ENCODE data around the gene BANF1.

BANF1 gene

GRCh38 chr11:66046901-66047300 is 44.6 kb downstream of the BANF1 start:
- no peak overlapping the region for H3K56ac ChIP-seq (ENCODE audit: low read length)
- H3K4me1 ChIP-seq (ENCODE audit: control insufficient read depth, low read depth, low read length): peaks cover 2% of the 10 kb centered on the region
- no peak for DNase-seq
- no peak overlapping the region for H3K4me2 ChIP-seq (ENCODE audit: low read length)
- H3K79me1 ChIP-seq (ENCODE audit: low read length): no peaks in the 10 kb centered on the region
- H3K27ac ChIP-seq (ENCODE audit: low read depth, low read length): no peak overlapping the region
- no peak overlapping the region for H2BK5ac ChIP-seq (ENCODE audit: low read length)
- no CpG with 5 or more reads among the region's 3 CpGs for WGBS (ENCODE audit: extremely low coverage, insufficient coverage, low lambda C conversion rate)
- no peak overlapping the region for H2BK120ac ChIP-seq (ENCODE audit: low read depth, low read length)
- no peak overlapping the region for H2AK5ac ChIP-seq (ENCODE audit: low read length)
- no peaks in the 10 kb centered on the region for H3K27me3 ChIP-seq (ENCODE audit: insufficient read depth, low read length, poor library complexity)
- H4K5ac ChIP-seq (ENCODE audit: low read length): no peak overlapping the region
- H3K23ac ChIP-seq (ENCODE audit: low read length): no peak overlapping the region
- no peak overlapping the region for H2BK15ac ChIP-seq (replicated peaks; ENCODE audit: low read depth)
- no peak overlapping the region for H3K9ac ChIP-seq (ENCODE audit: low read length)
- no peak overlapping the region for H4K8ac ChIP-seq (ENCODE audit: low read depth, low read length)
- H3K4ac ChIP-seq (ENCODE audit: low read depth, low read length): no peak overlapping the region
- H3K36me3 ChIP-seq (ENCODE audit: control insufficient read depth, insufficient read depth, low read length): no peaks in the 10 kb centered on the region
- H3K18ac ChIP-seq (ENCODE audit: low read length): no peak overlapping the region
- H3K79me2 ChIP-seq (ENCODE audit: control insufficient read depth, insufficient read depth, low read length): no peaks in the 10 kb centered on the region
- no peak overlapping the region for H3K4me3 ChIP-seq (ENCODE audit: low read length)

- Histone ChIP-seq H2AK5ac (ENCODE audit: low read length) (no peak overlapping the region), H2BK15ac (replicated peaks; ENCODE audit: low read depth) (no peak overlapping the region), H3K4me1 (ENCODE audit: control insufficient read depth, low read depth, low read length) (peaks cover 2% of the 10 kb centered on the region), H3K4me2 (ENCODE audit: low read length) (no peak overlapping the region), H3K9ac (ENCODE audit: low read length) (no peak overlapping the region), H4K5ac (ENCODE audit: low read length) (no peak overlapping the region), H4K8ac (ENCODE audit: low read depth, low read length) (no peak overlapping the region), H3K56ac (ENCODE audit: low read length) (no peak overlapping the region), H3K18ac (ENCODE audit: low read length) (no peak overlapping the region), H3K79me1 (ENCODE audit: low read length) (no peaks in the 10 kb centered on the region), H3K4me3 (ENCODE audit: low read length) (no peak overlapping the region), H3K36me3 (ENCODE audit: control insufficient read depth, insufficient read depth, low read length) (no peaks in the 10 kb centered on the region), H3K27ac (ENCODE audit: low read depth, low read length) (no peak overlapping the region), H2BK120ac (ENCODE audit: low read depth, low read length) (no peak overlapping the region), H3K79me2 (ENCODE audit: control insufficient read depth, insufficient read depth, low read length) (peaks cover 6% of the 10 kb centered on the region), H3K23ac (ENCODE audit: low read length) (no peak overlapping the region), H2BK5ac (ENCODE audit: low read length) (no peak overlapping the region), H3K4ac (ENCODE audit: low read depth, low read length) (no peak overlapping the region), H3K27me3 (ENCODE audit: insufficient read depth, low read length, poor library complexity) (no peaks in the 10 kb centered on the region)
- no CpG with 5 or more reads among the region's 11 CpGs for WGBS (ENCODE audit: extremely low coverage, insufficient coverage, low lambda C conversion rate)
- DNase-seq: no peak
These were observed 45.5 kb downstream of the BANF1 start for GRCh38 chr11:66047541-66048365.

- peaks cover 3% of the 10 kb centered on the region for H3K4me1 ChIP-seq (ENCODE audit: control insufficient read depth, low read depth, low read length)
- peaks cover 5% of the 10 kb centered on the region for H3K79me1 ChIP-seq (ENCODE audit: low read length)
- peak within 1 kb of the TSS; percentile 86 for H3K56ac ChIP-seq (ENCODE audit: low read length)
- H2BK5ac ChIP-seq (ENCODE audit: low read length): no peak within 1 kb of the TSS
- H4K5ac ChIP-seq (ENCODE audit: low read length): no peak within 1 kb of the TSS
- peak within 1 kb of the TSS; percentile 41 for H3K18ac ChIP-seq (ENCODE audit: low read length)
- no peaks in the 10 kb centered on the region for H3K36me3 ChIP-seq (ENCODE audit: control insufficient read depth, insufficient read depth, low read length)
- H3K27ac ChIP-seq (ENCODE audit: low read depth, low read length): no peak within 1 kb of the TSS
- no peak within 1 kb of the TSS for H2AK5ac ChIP-seq (ENCODE audit: low read length)
- H3K9ac ChIP-seq (ENCODE audit: low read length): peak within 1 kb of the TSS; percentile 61
- WGBS (ENCODE audit: extremely low coverage, insufficient coverage, low lambda C conversion rate): no CpG with 5 or more reads among the region's 39 CpGs
- H3K27me3 ChIP-seq (ENCODE audit: insufficient read depth, low read length, poor library complexity): no peaks in the 10 kb centered on the region
- no peak within 1 kb of the TSS for H2BK120ac ChIP-seq (ENCODE audit: low read depth, low read length)
- peak; percentile 52 for DNase-seq
- H3K4me2 ChIP-seq (ENCODE audit: low read length): peak within 1 kb of the TSS; percentile 71
- no peak within 1 kb of the TSS for H3K4ac ChIP-seq (ENCODE audit: low read depth, low read length)
- no peak within 1 kb of the TSS for H2BK15ac ChIP-seq (replicated peaks; ENCODE audit: low read depth)
- H3K23ac ChIP-seq (ENCODE audit: low read length): no peak within 1 kb of the TSS
- H4K8ac ChIP-seq (ENCODE audit: low read depth, low read length): peak within 1 kb of the TSS; percentile 69
- H3K4me3 ChIP-seq (ENCODE audit: low read length): peak within 1 kb of the TSS; percentile 27
- H3K79me2 ChIP-seq (ENCODE audit: control insufficient read depth, insufficient read depth, low read length): peaks cover 15% of the 10 kb centered on the region
These were observed 46.4 kb downstream of the BANF1 start, which contains the start of gene GAL3ST3 for GRCh38 chr11:66048547-66049323. Gene GAL3ST3, minus strand, starts transcription at chr11:66049161. Its CDS starts 3,746 bp downstream, at chr11:66045415.

DNA sequence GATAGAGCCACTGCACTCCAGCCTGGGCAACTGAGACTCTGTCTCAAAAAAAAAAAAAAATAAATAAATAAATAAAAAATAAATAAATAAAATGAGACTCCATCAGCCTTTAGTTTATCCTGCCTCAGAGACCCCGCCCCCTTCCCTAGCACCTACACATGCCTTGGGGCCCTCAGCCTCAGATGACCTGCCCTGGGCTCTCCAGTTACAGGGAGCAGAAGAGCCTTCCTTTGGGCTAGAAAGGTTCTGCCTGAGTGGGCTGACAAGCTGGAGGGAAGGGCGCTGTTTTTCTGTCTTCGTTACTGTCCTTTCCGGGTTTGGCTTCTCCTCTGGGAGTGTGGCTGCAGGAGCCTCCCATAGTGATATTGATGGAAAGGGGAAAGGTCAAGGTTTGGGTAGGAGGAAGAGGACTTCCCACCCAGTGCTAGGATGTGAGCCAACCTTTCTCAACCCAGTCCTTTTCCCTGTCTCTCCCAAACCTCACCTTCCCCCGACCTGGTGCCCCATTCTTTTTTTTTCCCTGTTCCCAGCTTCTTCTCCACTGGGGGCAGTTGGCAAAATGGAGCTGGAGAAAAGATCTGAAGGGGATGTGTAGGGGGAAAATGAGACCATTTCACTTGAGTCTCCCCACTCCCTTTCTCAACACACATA is 48.4 kb downstream of the BANF1 start:
- H4K5ac ChIP-seq (ENCODE audit: low read length): no peak overlapping the region
- H3K56ac ChIP-seq (ENCODE audit: low read length): peak overlapping the region; percentile 81
- H2BK15ac ChIP-seq (replicated peaks; ENCODE audit: low read depth): no peak overlapping the region
- H3K18ac ChIP-seq (ENCODE audit: low read length): no peak overlapping the region
- H2BK5ac ChIP-seq (ENCODE audit: low read length): no peak overlapping the region
- peak; percentile 30 for DNase-seq
- H3K4me3 ChIP-seq (ENCODE audit: low read length): no peak overlapping the region
- no peak overlapping the region for H3K4me2 ChIP-seq (ENCODE audit: low read length)
- peaks cover 18% of the 10 kb centered on the region for H3K79me2 ChIP-seq (ENCODE audit: control insufficient read depth, insufficient read depth, low read length)
- H3K23ac ChIP-seq (ENCODE audit: low read length): no peak overlapping the region
- peak overlapping the region; percentile 82 for H3K9ac ChIP-seq (ENCODE audit: low read length)
- H3K27ac ChIP-seq (ENCODE audit: low read depth, low read length): peak overlapping the region; percentile 98
- peaks cover 8% of the 10 kb centered on the region for H3K36me3 ChIP-seq (ENCODE audit: control insufficient read depth, insufficient read depth, low read length)
- WGBS (ENCODE audit: extremely low coverage, insufficient coverage, low lambda C conversion rate): no CpG with 5 or more reads among the region's 5 CpGs
- H3K79me1 ChIP-seq (ENCODE audit: low read length): peaks cover 11% of the 10 kb centered on the region
- H2AK5ac ChIP-seq (ENCODE audit: low read length): no peak overlapping the region
- no peaks in the 10 kb centered on the region for H3K27me3 ChIP-seq (ENCODE audit: insufficient read depth, low read length, poor library complexity)
- H2BK120ac ChIP-seq (ENCODE audit: low read depth, low read length): no peak overlapping the region
- no peak overlapping the region for H3K4ac ChIP-seq (ENCODE audit: low read depth, low read length)
- no peak overlapping the region for H4K8ac ChIP-seq (ENCODE audit: low read depth, low read length)
- H3K4me1 ChIP-seq (ENCODE audit: control insufficient read depth, low read depth, low read length): peaks cover 3% of the 10 kb centered on the region

GRCh38 chr11:66051371-66051765 is 49.1 kb downstream of the BANF1 start:
- peak overlapping the region; percentile 2 for H3K23ac ChIP-seq (ENCODE audit: low read length)
- peak overlapping the region; percentile 92 for H3K4ac ChIP-seq (ENCODE audit: low read depth, low read length)
- no CpG with 5 or more reads among the region's 12 CpGs for WGBS (ENCODE audit: extremely low coverage, insufficient coverage, low lambda C conversion rate)
- peaks cover 3% of the 10 kb centered on the region for H3K4me1 ChIP-seq (ENCODE audit: control insufficient read depth, low read depth, low read length)
- peak overlapping the region; percentile 84 for H4K5ac ChIP-seq (ENCODE audit: low read length)
- H2BK15ac ChIP-seq (replicated peaks; ENCODE audit: low read depth): no peak overlapping the region
- H3K79me2 ChIP-seq (ENCODE audit: control insufficient read depth, insufficient read depth, low read length): peaks cover 18% of the 10 kb centered on the region
- peak overlapping the region; percentile 81 for H3K56ac ChIP-seq (ENCODE audit: low read length)
- H3K18ac ChIP-seq (ENCODE audit: low read length): peak overlapping the region; percentile 97
- no peak overlapping the region for H2BK120ac ChIP-seq (ENCODE audit: low read depth, low read length)
- peak overlapping the region; percentile 82 for H3K9ac ChIP-seq (ENCODE audit: low read length)
- no peak overlapping the region for H2BK5ac ChIP-seq (ENCODE audit: low read length)
- H3K79me1 ChIP-seq (ENCODE audit: low read length): peaks cover 11% of the 10 kb centered on the region
- peak overlapping the region; percentile 30 for H4K8ac ChIP-seq (ENCODE audit: low read depth, low read length)
- H3K36me3 ChIP-seq (ENCODE audit: control insufficient read depth, insufficient read depth, low read length): peaks cover 8% of the 10 kb centered on the region
- H3K4me3 ChIP-seq (ENCODE audit: low read length): peak overlapping the region; percentile 50
- peak overlapping the region; percentile 98 for H3K27ac ChIP-seq (ENCODE audit: low read depth, low read length)
- no peak overlapping the region for H2AK5ac ChIP-seq (ENCODE audit: low read length)
- H3K27me3 ChIP-seq (ENCODE audit: insufficient read depth, low read length, poor library complexity): no peaks in the 10 kb centered on the region
- peak overlapping the region; percentile 17 for H3K4me2 ChIP-seq (ENCODE audit: low read length)
- DNase-seq: no peak
